ENCODE data around the gene MRPS10. TPM values are rescaled to one million over a fixed set of nuclear protein-coding genes. Genes with fewer than 3 reads are reported as not detected.

MRPS10 gene
- total RNA-seq, 1 experiment from 2014 or later: 62.1 TPM

DNA sequence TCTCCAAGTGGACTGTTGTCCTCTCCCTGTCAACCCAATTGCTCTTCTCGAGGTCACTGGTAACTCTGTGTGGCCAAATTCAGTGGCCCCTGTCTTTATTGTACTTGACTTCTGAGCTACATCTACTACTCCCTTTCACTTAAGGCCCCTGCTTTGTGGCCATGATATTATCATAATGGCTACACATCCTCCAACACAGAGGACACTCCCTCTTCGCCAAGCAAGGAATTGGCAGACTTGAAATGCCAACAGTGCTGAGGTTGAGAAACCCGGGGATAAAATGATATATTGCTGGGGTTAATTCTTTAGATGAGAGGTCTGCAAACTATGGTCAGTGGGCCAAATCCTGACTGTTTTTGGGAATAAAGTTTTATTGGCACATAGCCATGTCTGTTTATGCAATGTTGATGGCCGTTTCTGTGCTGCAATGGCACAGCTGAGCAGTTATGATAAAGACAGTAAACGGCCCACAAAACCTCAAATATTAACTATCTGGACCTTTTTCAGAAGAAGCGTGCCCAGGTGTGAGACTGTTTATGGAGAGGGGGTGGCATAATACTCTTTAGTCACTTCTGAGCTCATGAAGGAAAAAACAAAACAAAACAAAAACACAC is 12.0 kb upstream of the MRPS10 start:
- Histone ChIP-seq H3K27me3 (ENCODE audit: insufficient read depth, low read length) (no peaks in the 10 kb centered on the region), H4K20me1 (ENCODE audit: insufficient read depth) (no peaks in the 10 kb centered on the region), H3K79me2 (ENCODE audit: insufficient read depth, low read length) (no peaks in the 10 kb centered on the region), H3K4me1 (ENCODE audit: control insufficient read depth in 1 of 2, insufficient read depth in 2 of 2, low read length in 2 of 2) (peaks cover 42 to 65% of the 10 kb centered on the region in 2 experiments), H3K36me3 (ENCODE audit: control insufficient read depth in 1 of 2, insufficient read depth in 2 of 2, low read length in 2 of 2) (no peaks in the 10 kb centered on the region), H3K9ac (ENCODE audit: low read length) (0 out of 2 replicates have a peak overlapping the region, but pooled peaks have one; percentile 3), H3K4me3 (replicated peaks in 1 of 2; ENCODE audit: low read depth in 1 of 2, low read length in 2 of 2) (no peak overlapping the region), H2AFZ (ENCODE audit: low read depth, low read length, poor library complexity, severe bottlenecking) (no peak overlapping the region), H3K9me2 (ENCODE audit: insufficient read depth) (no peaks in the 10 kb centered on the region), H3K9me3 (ENCODE audit: control insufficient read depth in 1 of 2, insufficient read depth in 1 of 2, low read depth in 1 of 2, low read length in 2 of 2) (no peaks in the 10 kb centered on the region), H3K4me2 (ENCODE audit: low read length) (no peak overlapping the region), H3K27ac (ENCODE audit: low read depth, low read length) (no peak overlapping the region)
- POLR2A ChIA-PET: no interaction called here
- no TSS peak for BruUV-seq (replicated peaks)
- TF ChIP-seq, protein P1, sequence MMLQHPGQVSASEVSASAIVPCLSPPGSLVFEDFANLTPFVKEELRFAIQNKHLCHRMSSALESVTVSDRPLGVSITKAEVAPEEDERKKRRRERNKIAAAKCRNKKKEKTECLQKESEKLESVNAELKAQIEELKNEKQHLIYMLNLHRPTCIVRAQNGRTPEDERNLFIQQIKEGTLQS (IDR thresholded peaks at IDR 0.05): no peak
- TF ChIP-seq SRF (IDR thresholded peaks at IDR 0.05; ENCODE audit: low read depth): no peak
- no peak for TF ChIP-seq RAD21 (IDR thresholded peaks at IDR 0.05; ENCODE audit: low read depth)
- TF ChIP-seq, protein P2, sequence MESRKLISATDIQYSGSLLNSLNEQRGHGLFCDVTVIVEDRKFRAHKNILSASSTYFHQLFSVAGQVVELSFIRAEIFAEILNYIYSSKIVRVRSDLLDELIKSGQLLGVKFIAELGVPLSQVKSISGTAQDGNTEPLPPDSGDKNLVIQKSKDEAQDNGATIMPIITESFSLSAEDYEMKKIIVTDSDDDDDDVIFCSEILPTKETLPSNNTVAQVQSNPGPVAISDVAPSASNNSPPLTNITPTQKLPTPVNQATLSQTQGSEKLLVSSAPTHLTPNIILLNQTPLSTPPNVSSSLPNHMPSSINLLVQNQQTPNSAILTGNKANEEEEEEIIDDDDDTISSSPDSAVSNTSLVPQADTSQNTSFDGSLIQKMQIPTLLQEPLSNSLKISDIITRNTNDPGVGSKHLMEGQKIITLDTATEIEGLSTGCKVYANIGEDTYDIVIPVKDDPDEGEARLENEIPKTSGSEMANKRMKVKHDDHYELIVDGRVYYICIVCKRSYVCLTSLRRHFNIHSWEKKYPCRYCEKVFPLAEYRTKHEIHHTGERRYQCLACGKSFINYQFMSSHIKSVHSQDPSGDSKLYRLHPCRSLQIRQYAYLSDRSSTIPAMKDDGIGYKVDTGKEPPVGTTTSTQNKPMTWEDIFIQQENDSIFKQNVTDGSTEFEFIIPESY (IDR thresholded peaks at IDR 0.05; ENCODE audit: extremely low read depth, insufficient replicate concordance, low read length): no peak
- no peak for TF ChIP-seq ELF1 (IDR thresholded peaks at IDR 0.05; ENCODE audit: borderline replicate concordance, low read depth)
- intact Hi-C loops (cut with micrococcal nuclease): loop anchor here (1.0 to 10.0 kb wide), 3 partner anchors 154 to 645 kb away; partner anchors contain the start of gene RPL7L1
- RAD21 ChIA-PET (ENCODE audit: low non-redundant PET in 1 of 2, low total read pairs in 2 of 2, uncharacterized antibody in 2 of 2, unreplicated experiment in 2 of 2): interaction anchor here in 1 of 2 experiments (1.0 kb wide), 1 partner anchor 63 kb away, joined by 3 read pairs; no protein-coding TSS in a partner anchor
- ATAC-seq: no peak
- DNase-seq (ENCODE audit: low read depth, low spot score): no peak
- CTCF ChIA-PET: interaction anchor here (0.7 to 2.5 kb wide), 7 partner anchors 9 to 495 kb away, joined by 3 to 13 read pairs (median 4); no protein-coding TSS in a partner anchor

DNA sequence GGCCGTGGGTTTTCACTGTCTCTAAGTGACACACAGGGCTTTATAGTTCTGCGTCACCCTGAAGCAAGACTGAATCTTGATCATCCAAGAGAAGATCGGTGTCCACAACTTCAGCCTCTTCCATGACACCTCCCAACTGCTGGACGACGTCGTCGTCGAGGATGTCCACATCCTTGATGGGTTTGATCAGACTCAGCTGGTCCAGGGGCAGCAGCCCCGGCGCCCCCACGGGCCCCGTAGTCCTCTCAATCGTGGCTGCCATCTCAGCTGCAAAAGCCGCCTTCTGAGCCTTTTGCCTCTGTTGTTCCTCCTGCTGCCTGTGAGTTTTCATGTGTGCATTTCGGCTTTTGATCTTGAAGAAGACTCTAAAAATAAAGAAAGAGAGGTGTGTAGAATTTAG is 10.6 kb upstream of the MRPS10 start:
- ATAC-seq (no peak), DNase-seq (ENCODE audit: low read depth, low spot score) (no peak)
- Histone ChIP-seq H2AFZ (ENCODE audit: low read depth, low read length, poor library complexity, severe bottlenecking) (no peak overlapping the region), H3K27ac (ENCODE audit: low read depth, low read length) (no peak overlapping the region), H3K27me3 (ENCODE audit: insufficient read depth, low read length) (no peaks in the 10 kb centered on the region), H3K9ac (ENCODE audit: low read length) (no peak overlapping the region), H3K4me3 (replicated peaks in 1 of 2; ENCODE audit: low read depth in 1 of 2, low read length in 2 of 2) (no peak overlapping the region), H4K20me1 (ENCODE audit: insufficient read depth) (no peaks in the 10 kb centered on the region), H3K4me1 (ENCODE audit: control insufficient read depth in 1 of 2, insufficient read depth in 2 of 2, low read length in 2 of 2) (peaks cover 47 to 76% of the 10 kb centered on the region in 2 experiments), H3K36me3 (ENCODE audit: control insufficient read depth in 1 of 2, insufficient read depth in 2 of 2, low read length in 2 of 2) (no peaks in the 10 kb centered on the region), H3K9me2 (ENCODE audit: insufficient read depth) (no peaks in the 10 kb centered on the region), H3K4me2 (ENCODE audit: low read length) (no peak overlapping the region), H3K9me3 (ENCODE audit: control insufficient read depth in 1 of 2, insufficient read depth in 1 of 2, low read depth in 1 of 2, low read length in 2 of 2) (no peaks in the 10 kb centered on the region), H3K79me2 (ENCODE audit: insufficient read depth, low read length) (no peaks in the 10 kb centered on the region)
- intact Hi-C loops (cut with micrococcal nuclease): loop anchor here (10.0 kb wide), 2 partner anchors 316 to 646 kb away; partner anchors contain the start of gene RPL7L1
- ChIA-PET RAD21 (ENCODE audit: low non-redundant PET in 1 of 2, low total read pairs in 2 of 2, uncharacterized antibody in 2 of 2, unreplicated experiment in 2 of 2) (no interaction called here), CTCF (interaction anchor here (1.1 kb wide), 1 partner anchor 14 kb away, joined by 3 read pairs; no protein-coding TSS in a partner anchor), POLR2A (no interaction called here)
- BruUV-seq (replicated peaks): no TSS peak
- TF ChIP-seq SRF (IDR thresholded peaks at IDR 0.05; ENCODE audit: low read depth) (no peak), POLR2AphosphoS5 (IDR thresholded peaks at IDR 0.05; ENCODE audit: low read depth, low read length) (no peak), EZH2 (IDR thresholded peaks at IDR 0.05) (no peak), EGR1 (IDR thresholded peaks at IDR 0.05; ENCODE audit: low read depth) (no peak), CEBPB (IDR thresholded peaks at IDR 0.05; ENCODE audit: low read depth) (no peak), TCF7L2 (IDR thresholded peaks at IDR 0.05; ENCODE audit: borderline replicate concordance, extremely low read depth, insufficient read depth, insufficient read length) (no peak)
- TF ChIP-seq, protein P2 (IDR thresholded peaks at IDR 0.05; ENCODE audit: extremely low read depth, insufficient replicate concordance, low read length): no peak
- TF ChIP-seq, protein P1 (IDR thresholded peaks at IDR 0.05): no peak
